Thyroid gland (tissue), 4 donors: Measurements from ENCODE around the gene LCN15. TPM values are rescaled to one million over a fixed set of nuclear protein-coding genes. Genes with fewer than 3 reads are reported as not detected.

Experiments
- DNase-seq, 2 donors: peaks; one replicate each; pipeline ENCODE4 v3.0.0-alpha.2; 2019
- H3K27ac ChIP-seq, 3 donors: fragments of 200-600 bp; sonication (generic); 1 replicate in 2 of 3; 2 replicates in 1 of 3; pipeline ENCODE4 v1.5.1; 2016 to 2019; ENCODE audit warnings: mild to moderate bottlenecking in 1 of 3, moderate library complexity in 1 of 3
- H3K27me3 ChIP-seq: fragments of 200-600 bp; sonication (generic); one replicate; pipeline ENCODE4 v1.5.1; 2019
- H3K36me3 ChIP-seq, 2 donors: fragments of 200-600 bp; sonication (generic); one replicate each; pipeline ENCODE4 v1.5.1; 2016 to 2019
- H3K4me1 ChIP-seq, 2 donors: fragments of 200-600 bp; sonication (generic); one replicate each; pipeline ENCODE4 v1.5.1; 2017 to 2019
- H3K4me3 ChIP-seq, 3 donors: fragments of 200-600 bp; sonication (generic); replicated peaks in 1 of 3; 1 replicate in 2 of 3; 2 replicates in 1 of 3; pipeline ENCODE4 v1.5.1; 2016; ENCODE audit warnings: mild to moderate bottlenecking in 1 of 3
- H3K9me3 ChIP-seq: fragments of 200-600 bp; sonication (generic); one replicate; pipeline ENCODE4 v1.5.1; 2017
- POLR2A ChIP-seq, 2 donors: fragments of 450-650 bp; IDR thresholded peaks; one replicate each; pipeline ENCODE4 v1.6.1; 2017; ENCODE audit warnings: antibody characterized with exemption in 2 of 2, mild to moderate bottlenecking in 2 of 2, moderate library complexity in 1 of 2
- WGBS, 2 donors: methylation state at CpG; one replicate each; pipeline ENCODE4 v1.1.5; 2017; 5-methylcytosine and 5-hydroxymethylcytosine counted together
- intact Hi-C: fragments of 100-400 bp; cut with DNase I; formaldehyde crosslinking; loops from one replicate; pipeline ENCODE4 v1.15.1; 2023
- total RNA-seq, 4 donors: library from RNA; depleted of rRNA; stranded (reverse); fragments of >200 nt; gene quantifications; one replicate each; pipeline ENCODE4 v1.2.3, GENCODE V29; 2016
- TF ChIP-seq, protein P1 (sequence below), 6 experiments: fragments of 200-600 bp in 3 of 6; fragments of 450-650 bp in 3 of 6; sonication (generic) in 3 of 6; IDR thresholded peaks; one replicate each; pipeline ENCODE4 v1.5.1; 2016 to 2019; ENCODE audit warnings: antibody characterized with exemption in 6 of 6, mild to moderate bottlenecking in 2 of 6, inconsistent platforms in 1 of 6, moderate library complexity in 1 of 6

Gene LCN15
- total RNA-seq, 4 donors from 2014 or later = not detected

GRCh38 chr9:136718345-136719194 lies 45.7 kb downstream of the LCN15 start:
- Histone ChIP-seq H3K27ac (no peak overlapping the region), H3K27me3 (no peaks in the 10 kb centered on the region), H3K9me3 (no peaks in the 10 kb centered on the region), H3K36me3 (peaks cover 14 to 25% of the 10 kb centered on the region in 2 donors), H3K4me1 (peaks cover 1 to 44% of the 10 kb centered on the region in 2 donors), H3K4me3 (no peak overlapping the region)
- DNase-seq = no peak
- intact Hi-C loops = no loop called here
- WGBS, 2 donors = 89 to 91% methylated on average over 14 of the region's 20 CpGs
- TF ChIP-seq, protein P1, sequence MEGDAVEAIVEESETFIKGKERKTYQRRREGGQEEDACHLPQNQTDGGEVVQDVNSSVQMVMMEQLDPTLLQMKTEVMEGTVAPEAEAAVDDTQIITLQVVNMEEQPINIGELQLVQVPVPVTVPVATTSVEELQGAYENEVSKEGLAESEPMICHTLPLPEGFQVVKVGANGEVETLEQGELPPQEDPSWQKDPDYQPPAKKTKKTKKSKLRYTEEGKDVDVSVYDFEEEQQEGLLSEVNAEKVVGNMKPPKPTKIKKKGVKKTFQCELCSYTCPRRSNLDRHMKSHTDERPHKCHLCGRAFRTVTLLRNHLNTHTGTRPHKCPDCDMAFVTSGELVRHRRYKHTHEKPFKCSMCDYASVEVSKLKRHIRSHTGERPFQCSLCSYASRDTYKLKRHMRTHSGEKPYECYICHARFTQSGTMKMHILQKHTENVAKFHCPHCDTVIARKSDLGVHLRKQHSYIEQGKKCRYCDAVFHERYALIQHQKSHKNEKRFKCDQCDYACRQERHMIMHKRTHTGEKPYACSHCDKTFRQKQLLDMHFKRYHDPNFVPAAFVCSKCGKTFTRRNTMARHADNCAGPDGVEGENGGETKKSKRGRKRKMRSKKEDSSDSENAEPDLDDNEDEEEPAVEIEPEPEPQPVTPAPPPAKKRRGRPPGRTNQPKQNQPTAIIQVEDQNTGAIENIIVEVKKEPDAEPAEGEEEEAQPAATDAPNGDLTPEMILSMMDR (IDR thresholded peaks at IDR 0.05) = no peak
- no peak for TF ChIP-seq POLR2A (IDR thresholded peaks at IDR 0.05)

DNA sequence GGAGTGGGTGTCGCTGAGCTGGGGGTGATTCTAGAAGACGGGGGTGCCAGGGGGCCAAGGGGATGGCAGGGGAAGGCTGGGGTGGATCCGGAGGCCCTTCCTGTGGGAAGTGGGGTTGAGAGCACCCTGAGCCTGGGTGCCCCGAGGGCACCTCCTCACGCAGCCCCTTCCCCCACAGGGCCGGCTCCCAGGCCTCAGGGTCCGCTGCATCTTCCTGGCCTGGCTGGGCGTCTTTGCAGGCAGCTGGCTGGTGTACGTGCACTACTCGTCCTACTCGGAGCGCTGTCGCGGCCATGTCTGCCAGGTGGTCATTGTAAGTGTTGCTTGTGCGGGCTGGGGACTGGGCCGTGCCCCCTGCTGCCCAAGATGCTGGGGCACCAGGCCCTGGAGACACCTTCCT lies 46.9 kb downstream of the LCN15 start:
- H3K9me3 ChIP-seq = no peaks in the 10 kb centered on the region
- peaks cover 2 to 14% of the 10 kb centered on the region in 2 donors for H3K36me3 ChIP-seq
- no peak for DNase-seq
- no peaks in the 10 kb centered on the region for H3K27me3 ChIP-seq
- TF ChIP-seq POLR2A (IDR thresholded peaks at IDR 0.05) = no peak
- TF ChIP-seq, protein P1 (IDR thresholded peaks at IDR 0.05) = no peak
- 86 to 89% methylated on average over 2 to 9 of the region's 16 CpGs for WGBS, 2 donors
- H3K4me3 ChIP-seq = no peak overlapping the region
- H3K27ac ChIP-seq = no peak overlapping the region
- peaks cover 8 to 53% of the 10 kb centered on the region in 2 donors for H3K4me1 ChIP-seq
- intact Hi-C loops = no loop called here

- no peak for DNase-seq
- H3K9me3 ChIP-seq = no peaks in the 10 kb centered on the region
- WGBS, 2 donors = 61 to 69% methylated on average over 7 to 8 of the region's 8 CpGs
- no peak overlapping the region for H3K4me3 ChIP-seq
- H3K36me3 ChIP-seq = no peaks in the 10 kb centered on the region
- no peak for TF ChIP-seq POLR2A (IDR thresholded peaks at IDR 0.05)
- TF ChIP-seq, protein P1 (IDR thresholded peaks at IDR 0.05) = no peak
- intact Hi-C loops = no loop called here
- peaks cover 12 to 42% of the 10 kb centered on the region in 2 donors for H3K4me1 ChIP-seq
- no peaks in the 10 kb centered on the region for H3K27me3 ChIP-seq
- peak overlapping the region in 2 of 3 donors; percentile 25 to 58 for H3K27ac ChIP-seq
Measured at GRCh38 chr9:136714893-136715274, 49.4 kb downstream of the LCN15 start.

DNA sequence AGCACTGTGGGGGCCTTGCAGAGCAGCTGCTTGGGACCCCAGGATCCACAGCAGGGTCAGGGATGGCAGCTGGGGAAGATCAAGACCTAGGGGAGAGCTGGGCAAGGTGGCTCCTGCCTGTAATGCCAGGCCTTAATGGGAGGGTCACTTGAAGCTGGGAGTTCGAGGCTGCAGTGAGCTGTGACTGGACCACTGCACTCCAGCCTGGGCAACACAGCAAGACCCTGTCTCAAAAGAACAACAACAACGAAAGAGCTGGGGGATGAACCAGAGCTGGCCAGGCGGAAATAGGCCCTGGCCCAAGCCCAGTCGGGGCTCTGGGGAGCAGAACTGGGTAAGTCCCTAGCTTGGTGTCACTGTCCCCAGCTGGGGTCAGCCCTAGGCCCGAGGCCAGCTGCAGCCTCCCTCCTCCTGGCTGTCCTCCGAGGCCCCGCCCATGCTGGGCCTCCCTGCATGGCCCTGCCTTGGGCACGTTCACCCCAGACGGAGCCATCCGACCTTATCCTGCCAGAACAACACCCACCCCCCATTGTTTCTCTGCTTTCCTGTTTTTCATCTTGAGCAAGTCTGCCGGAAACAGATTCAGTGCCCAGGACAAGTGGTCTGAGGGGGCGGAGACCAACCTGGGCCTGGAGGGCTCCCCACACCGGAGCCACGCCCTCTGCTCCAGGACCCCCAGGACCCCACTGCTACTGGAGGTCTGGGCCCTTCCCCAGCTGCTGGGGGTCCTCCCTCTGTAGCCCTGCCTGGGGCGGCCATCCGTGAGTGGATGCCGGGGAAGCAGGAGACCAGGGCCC lies 50.0 kb downstream of the LCN15 start:
- Histone ChIP-seq H3K36me3 (no peaks in the 10 kb centered on the region), H3K27me3 (no peaks in the 10 kb centered on the region), H3K9me3 (no peaks in the 10 kb centered on the region), H3K4me1 (peaks cover 12 to 38% of the 10 kb centered on the region in 2 donors), H3K27ac (peak overlapping the region in 2 of 3 donors; percentile 53 to 58), H3K4me3 (no peak overlapping the region)
- TF ChIP-seq, protein P1 (IDR thresholded peaks at IDR 0.05) = no peak
- no peak for TF ChIP-seq POLR2A (IDR thresholded peaks at IDR 0.05)
- intact Hi-C loops = no loop called here
- DNase-seq = no peak
- WGBS, 2 donors = 60 to 74% methylated on average over 17 of the region's 17 CpGs
